HEK293 (cell line): ENCODE measurements around the gene CABP4.

Experiments used
- CTCF ChIA-PET: fragments of 350-600 bp; formaldehyde crosslinking; extraction: SDS; loops from one replicate; lab custom pipeline; 2021; ENCODE audit warnings: antibody characterized with exemption; lab: Yijun Ruan, JAX
- POLR2A ChIA-PET: fragments of 300-600 bp; formaldehyde crosslinking; extraction: SDS; loops from one replicate; lab custom pipeline; 2020; ENCODE audit warnings: antibody characterized with exemption, inconsistent platforms; lab: Yijun Ruan, JAX
- H3K27ac ChIP-seq: fragments of 200-500 bp; sonication (Bioruptor generic); 2 replicates; pipeline ENCODE4 v1.5.1; 2014; ENCODE audit warnings: low read depth, low read length, control low read depth, inconsistent platforms; ENCODE audit errors: extremely low read depth
- H3K36me3 ChIP-seq, 2 experiments: fragments of 200-500 bp in 1 of 2; sonication (Bioruptor generic) in 1 of 2; 1 replicate in 1 of 2; 2 replicates in 1 of 2; pipeline ENCODE4 v1.5.1; 2014 to 2017; ENCODE audit warnings: inconsistent platforms in 2 of 2, low read length in 2 of 2; ENCODE audit not compliant: control insufficient read depth in 2 of 2, insufficient read depth in 1 of 2
- H3K4me1 ChIP-seq: fragments of 200-500 bp; sonication (Bioruptor generic); 2 replicates; pipeline ENCODE4 v1.5.1; 2014; ENCODE audit warnings: mild to moderate bottlenecking, low read length, inconsistent platforms; ENCODE audit not compliant: control insufficient read depth, insufficient read depth
- H3K4me3 ChIP-seq: 2 replicates; pipeline ENCODE4 v1.5.1; 2011; ENCODE audit warnings: low read depth, mild to moderate bottlenecking, control low read depth, low read length, moderate library complexity
- H3K9me3 ChIP-seq: fragments of 200-500 bp; sonication (Bioruptor generic); 2 replicates; pipeline ENCODE4 v1.5.1; 2014; ENCODE audit warnings: low read depth, low read length, inconsistent platforms; ENCODE audit not compliant: control insufficient read depth, insufficient read depth
- BCL11B ChIP-seq: fragments of 450-650 bp; formaldehyde crosslinking; IDR thresholded peaks from 2 replicates; pipeline ENCODE4 v1.5.1; 2016; ENCODE audit warnings: low read depth, missing biosample characterization, missing genetic modification characterization
- BCL6B ChIP-seq: fragments of 450-650 bp; formaldehyde crosslinking; IDR thresholded peaks from 2 replicates; pipeline ENCODE4 v1.5.1; 2017; ENCODE audit warnings: missing biosample characterization, missing genetic modification characterization
- GFI1B ChIP-seq: fragments of 450-650 bp; formaldehyde crosslinking; IDR thresholded peaks from 2 replicates; pipeline ENCODE4 v1.5.1; 2016; ENCODE audit warnings: missing biosample characterization, missing genetic modification characterization
- GLIS1 ChIP-seq: fragments of 450-650 bp; formaldehyde crosslinking; IDR thresholded peaks from 2 replicates; pipeline ENCODE4 v1.5.1; 2016; ENCODE audit warnings: missing biosample characterization, missing genetic modification characterization
- INSM2 ChIP-seq: fragments of 450-650 bp; formaldehyde crosslinking; IDR thresholded peaks from 2 replicates; pipeline ENCODE4 v1.5.1; 2016; ENCODE audit warnings: missing biosample characterization, missing genetic modification characterization
- MYNN ChIP-seq: fragments of 450-650 bp; formaldehyde crosslinking; IDR thresholded peaks from 2 replicates; pipeline ENCODE4 v1.5.1; 2016; ENCODE audit warnings: missing biosample characterization, missing genetic modification characterization, borderline replicate concordance
- TRIM28 ChIP-seq: IDR thresholded peaks from 2 replicates; pipeline ENCODE4 v1.6.1; 2011; ENCODE audit warnings: low read length, control low read depth, borderline replicate concordance
- ZBTB20 ChIP-seq: fragments of 450-650 bp; formaldehyde crosslinking; IDR thresholded peaks from 2 replicates; pipeline ENCODE4 v1.5.1; 2016; ENCODE audit warnings: missing biosample characterization, missing genetic modification characterization
- ZBTB44 ChIP-seq: fragments of 450-650 bp; IDR thresholded peaks from 2 replicates; pipeline ENCODE4 v1.5.1; 2018; ENCODE audit warnings: missing biosample characterization, mild to moderate bottlenecking, missing genetic modification characterization
- ZBTB7A ChIP-seq: fragments of 450-650 bp; formaldehyde crosslinking; IDR thresholded peaks from 2 replicates; pipeline ENCODE4 v1.5.1; 2016; ENCODE audit warnings: low read depth, missing biosample characterization, missing genetic modification characterization
- ZFP41 ChIP-seq: fragments of 450-650 bp; formaldehyde crosslinking; IDR thresholded peaks from 2 replicates; pipeline ENCODE4 v1.5.1; 2016; ENCODE audit warnings: missing biosample characterization, missing genetic modification characterization, borderline replicate concordance
- ZNF114 ChIP-seq: fragments of 450-650 bp; formaldehyde crosslinking; IDR thresholded peaks from 2 replicates; pipeline ENCODE4 v1.5.0; 2017; ENCODE audit warnings: missing biosample characterization, missing genetic modification characterization
- ZNF157 ChIP-seq: fragments of 450-650 bp; formaldehyde crosslinking; IDR thresholded peaks from 2 replicates; pipeline ENCODE4 v1.5.1; 2016; ENCODE audit warnings: missing biosample characterization, missing genetic modification characterization
- ZNF23 ChIP-seq: fragments of 450-650 bp; formaldehyde crosslinking; IDR thresholded peaks from 2 replicates; pipeline ENCODE4 v1.5.1; 2016; ENCODE audit warnings: missing biosample characterization, missing genetic modification characterization, borderline replicate concordance
- ZNF350 ChIP-seq: fragments of 450-650 bp; formaldehyde crosslinking; IDR thresholded peaks from 2 replicates; pipeline ENCODE4 v1.5.0; 2017; ENCODE audit warnings: missing biosample characterization, mild to moderate bottlenecking, missing genetic modification characterization
- ZNF354C ChIP-seq: fragments of 450-650 bp; formaldehyde crosslinking; IDR thresholded peaks from 2 replicates; pipeline ENCODE4 v1.5.1; 2016; ENCODE audit warnings: missing biosample characterization, missing genetic modification characterization, low read depth, borderline replicate concordance
- ZNF518A ChIP-seq: fragments of 450-650 bp; formaldehyde crosslinking; conservative IDR thresholded peaks from 2 replicates; pipeline ENCODE4 v1.5.1; 2016; ENCODE audit warnings: low read depth, missing biosample characterization, missing genetic modification characterization
- ZNF548 ChIP-seq: fragments of 450-650 bp; formaldehyde crosslinking; IDR thresholded peaks from 2 replicates; pipeline ENCODE4 v1.5.1; 2016; ENCODE audit warnings: missing biosample characterization, missing genetic modification characterization
- ZNF561 ChIP-seq: fragments of 450-650 bp; IDR thresholded peaks from 2 replicates; pipeline ENCODE4 v1.5.1; 2018; ENCODE audit warnings: missing biosample characterization, missing genetic modification characterization, borderline replicate concordance
- ZNF791 ChIP-seq: fragments of 450-650 bp; formaldehyde crosslinking; IDR thresholded peaks from 2 replicates; pipeline ENCODE4 v1.5.1; 2016; ENCODE audit warnings: missing biosample characterization, missing genetic modification characterization
- TF ChIP-seq, protein P1 (sequence below): fragments of 450-650 bp; formaldehyde crosslinking; IDR thresholded peaks from 2 replicates; pipeline ENCODE4 v1.5.1; 2016; ENCODE audit warnings: missing biosample characterization, missing genetic modification characterization

CABP4 gene

DNA sequence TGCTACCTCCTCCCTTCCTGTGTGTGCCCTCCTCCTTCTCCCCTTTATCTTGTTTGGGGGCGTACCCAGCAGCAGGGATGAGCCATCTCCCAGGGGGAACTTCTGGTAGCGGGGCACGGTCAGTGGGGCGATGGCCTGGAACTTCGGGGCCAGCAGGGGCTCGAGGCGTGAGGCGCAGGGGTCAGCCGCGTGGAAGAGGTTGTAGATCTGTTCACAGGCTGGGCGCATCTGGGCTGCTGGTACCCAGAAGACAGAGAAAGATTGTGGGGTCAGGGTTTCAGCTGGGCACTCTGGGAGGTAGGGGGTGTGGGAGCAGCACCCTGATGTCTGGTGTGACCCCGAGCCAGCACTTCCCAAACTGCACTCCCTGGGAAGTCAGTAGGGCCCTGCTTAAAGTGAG lies 41.0 kb downstream of the CABP4 start:
- ChIA-PET POLR2A (no interaction called here), CTCF (no interaction called here)
- H3K9me3 ChIP-seq: no peaks in the 10 kb centered on the region
- H3K36me3 ChIP-seq: peaks cover 0 to 81% of the 10 kb centered on the region in 2 experiments; a peak in 1 of 3 replicates
- no peak overlapping the region for H3K27ac ChIP-seq
- no peak overlapping the region for H3K4me3 ChIP-seq
- H3K4me1 ChIP-seq: no peaks in the 10 kb centered on the region
- TF ChIP-seq ZNF157 (no peak), MYNN (no peak), ZNF114 (tag by site-specific recombination) (no peak), ZNF548 (tag by site-specific recombination) (no peak), ZNF23 (tag by site-specific recombination) (no peak)

DNA sequence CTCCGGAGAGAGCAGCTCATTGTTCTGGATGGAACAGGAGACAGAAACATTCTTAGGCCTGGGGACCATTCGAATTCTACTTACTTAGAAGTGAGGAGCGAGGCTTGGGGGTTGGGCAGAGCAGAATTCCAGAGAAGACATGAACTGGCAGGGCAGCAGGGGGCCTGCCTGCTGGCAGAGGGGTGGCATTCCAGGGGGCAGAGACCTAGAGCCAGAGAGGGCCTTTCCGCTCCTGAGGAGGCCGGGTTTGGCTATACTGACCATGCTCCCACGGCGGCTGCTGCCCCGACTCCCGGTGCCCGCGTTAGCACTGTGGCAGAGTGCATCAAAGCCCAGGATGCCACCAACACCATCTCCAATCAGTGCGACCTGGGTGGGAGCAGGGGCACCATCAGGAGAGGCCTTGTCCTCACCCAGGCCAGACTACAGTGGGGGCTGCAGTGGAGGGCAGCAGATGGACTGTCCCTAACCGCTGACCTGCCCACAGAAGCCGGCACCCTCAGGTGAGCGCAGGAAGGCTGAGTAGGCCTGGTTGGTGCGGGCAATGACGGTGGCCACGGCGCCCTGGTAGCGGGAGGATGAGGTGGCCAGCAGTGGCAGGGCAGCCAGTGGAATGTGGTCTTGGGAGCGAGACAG lies 42.6 kb downstream of the CABP4 start:
- Histone ChIP-seq H3K9me3 (no peaks in the 10 kb centered on the region), H3K36me3 (peaks cover 0 to 83% of the 10 kb centered on the region in 2 experiments; a peak in 1 of 3 replicates), H3K27ac (no peak overlapping the region), H3K4me3 (no peak overlapping the region), H3K4me1 (no peaks in the 10 kb centered on the region)
- ChIA-PET POLR2A (no interaction called here), CTCF (no interaction called here)
- no peak for TF ChIP-seq GFI1B (tag by site-specific recombination)
- TF ChIP-seq BCL11B (tag by site-specific recombination): no peak
- no peak for TF ChIP-seq GLIS1 (tag by site-specific recombination)
- no peak for TF ChIP-seq ZFP41
- no peak for TF ChIP-seq ZNF561
- no peak for TF ChIP-seq ZNF791 (tag by site-specific recombination)
- no peak for TF ChIP-seq ZBTB44 (tag by site-specific recombination)
- no peak for TF ChIP-seq ZNF350 (tag by site-specific recombination)
- no peak for TF ChIP-seq ZNF354C
- no peak for TF ChIP-seq TRIM28
- TF ChIP-seq, protein P1, sequence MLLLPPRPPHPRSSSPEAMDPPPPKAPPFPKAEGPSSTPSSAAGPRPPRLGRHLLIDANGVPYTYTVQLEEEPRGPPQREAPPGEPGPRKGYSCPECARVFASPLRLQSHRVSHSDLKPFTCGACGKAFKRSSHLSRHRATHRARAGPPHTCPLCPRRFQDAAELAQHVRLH: no peak
- no peak for TF ChIP-seq INSM2
- TF ChIP-seq ZNF114 (tag by site-specific recombination): no peak
- TF ChIP-seq ZBTB7A: no peak
- TF ChIP-seq ZNF518A (tag by site-specific recombination): no peak
- no peak for TF ChIP-seq ZBTB20 (tag by site-specific recombination)
- TF ChIP-seq BCL6B (tag by site-specific recombination): no peak
